Amniotic epithelial cell (primary cell): Measurements from ENCODE around the gene PEX11G.

Source experiments
- DNase-seq: peaks from one replicate; pipeline ENCODE4 v3.0.0-alpha.2; 2010; ENCODE audit warnings: low read depth

The PEX11G gene

GRCh38 chr19:7521551-7522071 is 32.8 kb upstream of the PEX11G start:
- DNase-seq = no peak

GRCh38 chr19:7520131-7521051 is 31.6 kb upstream of the PEX11G start:
- no peak for DNase-seq

GRCh38 chr19:7519361-7520130 is 30.7 kb upstream of the PEX11G start:
- no peak for DNase-seq

DNA sequence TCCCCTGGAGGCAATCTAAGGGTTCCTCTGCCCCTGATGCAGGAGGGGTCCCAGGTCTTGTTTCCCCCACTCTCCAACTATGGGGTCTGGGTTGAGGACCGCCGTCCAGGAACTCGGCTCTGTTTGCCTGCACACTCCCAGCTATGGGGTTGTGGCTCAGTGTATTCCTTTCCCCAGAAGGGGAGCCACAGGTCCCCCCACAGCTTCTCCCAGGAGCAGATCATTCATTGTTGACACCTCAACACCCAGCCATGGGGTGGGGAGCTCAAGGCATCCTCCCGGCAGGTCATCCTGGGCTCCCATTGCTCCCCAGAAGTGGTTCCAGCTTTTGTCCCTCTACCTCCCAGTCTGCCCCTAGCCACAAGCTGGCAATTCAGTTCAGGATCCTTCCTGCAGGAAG is 28.0 kb upstream of the PEX11G start:
- DNase-seq = no peak

DNA sequence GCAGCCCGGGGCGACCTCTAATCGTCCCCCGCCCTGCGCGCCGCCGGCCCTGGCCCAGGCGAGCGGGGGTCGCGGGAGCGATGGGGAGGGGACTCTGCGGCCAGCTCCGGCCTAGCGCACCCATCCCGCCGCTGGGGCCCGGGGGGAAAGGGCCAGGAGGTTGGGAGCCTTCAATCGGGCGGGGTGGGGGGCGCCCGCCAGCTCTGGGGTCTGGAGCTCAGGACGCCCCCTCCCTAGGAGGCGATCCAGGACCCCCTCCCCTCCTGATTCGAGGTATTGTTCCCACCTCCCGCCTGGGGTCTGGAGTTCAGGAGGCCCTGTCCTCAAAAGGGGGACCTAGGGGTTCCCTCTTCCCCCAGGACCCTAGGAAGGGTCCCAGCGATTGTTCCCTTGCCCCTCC is 27.5 kb upstream of the PEX11G start:
- no peak for DNase-seq

DNA sequence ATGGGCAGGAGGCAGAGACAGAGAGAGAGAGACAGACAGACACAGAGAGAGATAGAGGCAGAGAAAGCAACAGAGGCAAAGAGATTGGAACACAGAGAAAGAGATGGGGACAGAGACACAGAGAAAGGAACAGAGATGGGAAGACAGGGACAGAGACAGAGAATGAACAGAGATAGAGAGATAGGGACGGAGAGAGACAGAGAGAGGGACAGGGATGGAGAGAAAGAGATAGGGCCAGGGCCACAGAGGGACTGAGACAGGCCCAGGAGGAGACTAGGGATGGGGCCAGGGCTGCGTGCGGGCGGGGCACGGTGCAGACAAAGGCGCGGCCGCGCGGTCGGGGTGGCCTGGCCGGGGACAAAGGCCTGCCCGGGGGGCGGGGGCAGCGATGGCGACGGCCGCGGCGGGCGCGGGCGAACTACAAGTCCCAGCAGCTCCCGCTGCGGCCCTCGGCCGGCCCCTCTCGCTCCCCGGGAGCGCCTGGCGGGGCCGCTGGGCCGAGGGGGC is 26.9 kb upstream of the PEX11G start, which contains the start of gene ZNF358:
Gene ZNF358 (plus strand): TSS at position 459 of the 507 bp plus-strand sequence. CDS start 3,140 bp downstream, outside the sequence.
- peak; percentile 47 for DNase-seq

DNA sequence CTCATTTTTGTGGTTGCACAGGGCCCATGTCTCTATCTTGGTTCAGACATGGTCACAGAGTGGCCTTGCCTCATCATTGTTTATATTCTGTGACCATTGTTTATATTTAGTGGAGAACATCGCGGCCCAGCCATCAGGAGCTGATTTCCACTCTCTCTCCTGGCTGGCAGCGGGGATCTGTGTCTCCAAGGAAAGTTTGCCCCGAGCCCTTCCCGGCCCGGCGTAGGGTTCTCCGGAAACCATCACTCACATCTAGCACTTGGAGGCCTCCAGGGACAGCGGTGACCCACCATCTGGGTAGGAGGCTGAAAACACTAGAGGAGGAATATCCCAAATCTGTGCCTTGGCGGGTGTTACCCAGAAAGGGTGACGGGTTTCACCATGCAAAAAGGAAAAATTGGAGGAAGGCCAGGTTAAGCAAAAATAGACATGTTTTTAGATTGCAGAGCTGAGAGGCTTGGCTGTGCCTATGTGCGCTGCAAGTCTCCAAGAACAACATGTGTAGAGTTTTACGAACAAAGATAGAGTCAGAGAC is 26.3 kb upstream of the PEX11G start:
- peak; percentile 44 for DNase-seq

DNA sequence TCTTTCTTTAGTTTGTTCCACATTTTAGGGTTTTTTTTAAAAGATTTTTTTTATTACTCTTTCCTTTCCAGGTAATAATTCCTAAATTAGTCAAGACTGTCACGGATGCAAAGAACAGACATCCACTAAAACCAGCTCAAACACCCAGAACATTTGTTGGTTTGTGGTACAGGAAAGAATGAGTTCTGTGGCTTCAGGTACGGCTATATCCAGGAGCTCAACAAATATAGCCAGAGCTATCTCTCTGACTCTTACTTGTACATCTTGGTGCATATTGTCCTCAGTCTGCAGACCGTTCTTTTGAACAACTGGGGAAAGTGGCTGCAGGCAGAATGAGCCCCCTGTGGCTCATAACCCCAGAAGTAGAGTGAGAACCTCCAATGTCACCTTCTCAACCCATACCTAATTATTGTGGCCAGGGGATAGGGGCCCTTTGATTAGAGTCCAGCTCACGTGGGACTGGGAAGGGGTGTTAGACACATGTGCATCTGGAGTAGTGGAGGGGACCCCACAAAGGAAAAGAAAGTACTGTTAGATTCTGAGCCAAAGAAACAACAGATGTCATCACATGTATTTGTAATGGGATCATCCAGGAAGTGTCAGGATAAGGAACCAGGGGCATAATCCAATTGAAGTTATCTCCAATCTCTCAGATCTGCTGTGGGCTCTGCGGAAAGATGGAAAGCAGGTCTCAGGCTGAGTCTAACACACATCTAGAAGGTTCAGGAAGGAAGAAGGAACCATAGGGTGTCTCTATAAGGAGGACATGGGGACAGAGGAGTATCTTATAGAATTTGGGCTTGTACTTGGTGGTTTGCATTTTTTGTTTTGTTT is 25.2 kb upstream of the PEX11G start:
- no peak for DNase-seq

DNA sequence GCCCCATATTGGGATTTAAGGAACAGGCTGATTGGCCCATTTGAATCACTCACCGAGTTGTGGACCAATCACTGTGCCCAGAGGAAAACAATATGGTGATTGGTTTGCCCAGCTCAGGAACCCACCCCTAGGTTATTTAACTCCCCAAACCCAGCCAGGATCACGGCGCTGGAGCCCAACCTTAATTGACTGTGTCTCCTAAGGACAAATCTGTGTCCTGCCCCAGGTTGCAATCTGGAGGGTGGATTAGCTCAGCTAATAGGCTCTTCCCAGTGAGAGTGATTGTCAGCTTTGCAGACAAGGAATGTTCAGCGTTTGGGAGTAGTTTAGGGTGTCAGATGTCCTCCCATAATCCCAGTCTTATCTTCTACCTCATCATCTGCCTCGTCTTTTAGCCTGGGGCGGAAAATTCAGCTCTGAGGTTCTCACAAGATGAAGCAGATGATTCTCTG is 23.6 kb upstream of the PEX11G start:
- DNase-seq = no peak

DNA sequence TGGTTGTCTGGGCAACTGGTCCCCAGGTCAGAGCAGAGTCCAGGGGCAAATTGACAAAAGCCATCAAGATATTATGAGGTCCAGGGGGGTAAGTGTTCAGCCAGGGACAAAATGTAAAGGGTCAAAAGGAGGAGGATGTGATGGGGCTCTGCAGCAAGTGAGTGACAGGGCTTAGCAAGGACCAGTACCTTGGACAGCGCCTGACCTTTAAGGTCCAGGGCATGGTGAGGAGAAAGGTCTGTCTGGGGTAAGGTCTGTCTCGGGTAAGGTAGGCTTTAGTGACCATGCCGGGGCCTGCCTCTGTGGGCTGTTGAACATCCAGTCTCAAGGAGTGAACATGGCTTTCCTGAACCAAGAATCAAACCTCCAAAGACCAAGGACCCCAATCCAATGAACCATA is 20.8 kb upstream of the PEX11G start:
- DNase-seq = no peak

DNA sequence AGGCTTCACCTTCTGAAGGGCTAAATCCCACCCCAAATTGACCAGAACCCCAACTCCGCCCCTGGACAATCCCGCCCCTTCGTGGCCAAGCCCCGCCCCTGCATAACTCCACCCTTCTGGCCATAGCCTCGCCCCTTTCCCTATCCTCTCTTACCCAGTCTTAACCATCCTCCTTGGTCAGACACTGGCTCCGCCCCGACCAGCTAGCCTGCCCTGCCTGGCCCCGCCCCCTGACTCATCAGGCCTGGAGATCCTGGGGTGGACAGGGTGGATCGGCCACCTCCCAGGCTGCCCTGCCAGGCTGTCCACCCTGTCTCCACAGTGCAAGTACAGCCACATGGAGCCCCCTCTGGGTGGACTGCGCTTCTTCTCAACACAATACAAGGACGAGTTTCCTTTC is 19.0 kb upstream of the PEX11G start:
- DNase-seq = peak; percentile 85

DNA sequence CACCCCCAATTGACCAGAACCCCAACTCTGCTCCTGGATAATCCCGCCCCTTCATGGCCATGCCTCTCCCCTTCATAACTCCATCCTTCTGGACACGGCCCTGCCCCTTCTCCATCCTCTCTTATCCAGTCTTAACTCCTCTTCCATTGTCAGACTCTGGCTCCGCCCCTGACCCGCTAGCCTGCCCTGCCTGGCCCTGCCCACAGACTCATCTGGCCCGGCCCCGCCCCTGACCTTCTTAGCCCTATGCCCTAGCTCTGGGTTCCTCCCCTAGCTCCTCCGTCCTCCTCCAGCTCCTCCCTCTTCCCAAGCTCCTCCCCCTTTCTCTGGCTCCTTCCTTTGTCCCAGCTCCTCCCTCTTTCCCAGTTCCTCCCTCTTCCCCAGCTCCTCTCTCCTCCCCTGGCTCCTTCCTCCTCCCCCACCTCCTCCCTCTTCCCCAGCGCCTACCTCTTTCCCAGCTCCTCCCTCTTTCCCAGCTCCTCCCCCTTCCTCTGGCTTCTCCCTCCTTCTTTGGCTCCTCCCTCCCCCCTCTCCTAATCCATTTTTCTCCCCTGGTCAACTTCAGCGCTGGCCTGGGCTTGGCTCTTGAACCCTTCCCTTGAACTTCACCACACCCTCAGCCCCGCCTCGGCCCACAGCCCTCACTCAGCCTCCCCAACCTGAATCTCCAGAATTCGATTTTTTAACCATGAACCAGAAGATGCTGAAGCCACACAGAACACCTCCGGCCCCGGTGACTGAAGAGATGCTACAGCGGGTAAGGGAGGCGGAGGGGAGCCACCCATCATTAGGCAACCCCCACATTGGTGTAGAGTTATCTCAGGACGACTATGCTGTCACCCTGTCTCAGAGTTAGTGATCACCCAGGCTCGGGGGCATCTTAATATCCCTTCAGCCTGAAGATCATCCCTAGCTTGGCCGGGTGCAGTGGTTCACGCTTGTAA is 17.8 kb upstream of the PEX11G start:
- peak; percentile 93 for DNase-seq

DNA sequence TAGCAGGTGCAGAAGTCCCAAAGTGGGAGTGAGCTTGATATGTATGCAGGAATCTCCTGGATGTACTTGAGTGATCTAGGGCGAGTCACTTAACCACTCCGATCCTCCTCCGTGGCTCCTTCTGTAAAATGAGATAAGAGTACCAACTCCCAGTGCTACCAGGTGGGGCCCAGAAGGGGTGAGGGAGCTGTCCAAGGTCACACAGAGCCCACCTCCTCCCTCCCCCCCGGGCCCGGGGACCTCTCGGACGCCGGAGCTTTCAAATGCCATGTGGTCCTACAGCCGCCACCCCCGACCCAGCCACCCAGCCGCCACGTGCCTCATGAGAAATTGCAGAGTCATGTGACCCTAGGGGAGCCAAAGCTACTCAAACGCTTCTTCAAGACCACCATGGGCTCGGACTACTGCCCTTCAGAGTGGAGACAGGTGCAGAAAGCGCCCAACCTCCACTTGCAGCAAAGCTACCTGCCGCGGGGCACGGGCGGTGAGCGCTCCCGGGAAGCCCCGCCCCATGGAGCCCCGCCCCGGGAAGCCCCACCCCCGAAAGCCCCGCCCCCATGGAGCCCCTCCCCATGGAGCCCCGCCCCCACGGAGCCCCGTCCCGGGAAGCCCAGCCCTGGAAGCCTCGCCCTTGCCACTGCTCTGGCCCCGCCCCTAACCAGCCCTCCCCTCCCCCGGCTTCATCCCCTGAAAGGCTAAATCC is 17.0 kb upstream of the PEX11G start:
- DNase-seq = peak; percentile 42

- no peak for DNase-seq
These were observed 16.4 kb upstream of the PEX11G start for GRCh38 chr19:7505288-7505681.

DNA sequence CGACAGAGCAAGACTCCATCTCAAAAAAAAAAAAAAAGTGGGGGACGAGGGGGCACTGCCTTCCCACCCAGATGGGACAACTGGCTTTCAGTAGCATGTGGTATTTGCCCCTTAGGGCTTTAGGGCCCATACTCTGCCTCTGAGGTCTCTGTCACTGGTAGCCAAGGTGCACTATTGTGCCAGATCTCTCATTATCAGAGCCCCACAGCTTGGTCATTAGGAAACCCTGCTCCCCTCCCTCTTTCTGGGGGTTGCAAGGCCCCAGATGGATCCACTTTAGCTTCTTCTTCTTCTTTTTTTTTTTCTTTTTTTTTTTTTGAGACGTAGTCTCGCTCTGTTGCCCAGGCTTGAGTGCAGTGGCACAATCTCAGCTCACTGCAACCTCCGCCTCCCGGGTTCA is 15.8 kb upstream of the PEX11G start:
- no peak for DNase-seq

DNA sequence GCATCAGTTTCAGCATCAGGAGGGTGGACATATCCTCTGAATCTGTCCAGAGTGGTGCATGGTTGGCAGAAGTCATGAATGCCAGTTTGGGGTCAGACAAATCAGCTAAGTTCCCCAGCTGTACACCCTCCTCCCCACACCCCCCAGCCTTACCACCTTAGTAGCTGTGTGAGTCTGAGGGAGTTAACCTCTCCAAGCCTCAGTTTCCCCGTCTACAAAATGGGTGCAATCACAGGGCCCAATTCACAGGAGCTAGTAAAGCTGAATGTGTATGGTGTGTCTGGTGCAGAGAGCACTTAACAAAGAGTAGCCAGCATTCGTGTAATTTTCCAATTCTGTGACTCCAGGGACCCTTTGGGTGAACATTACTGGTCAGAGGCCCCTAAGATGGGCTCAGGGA is 13.7 kb upstream of the PEX11G start:
- no peak for DNase-seq

GRCh38 chr19:7500811-7501450 is 12.1 kb upstream of the PEX11G start:
- peak; percentile 56 for DNase-seq

DNA sequence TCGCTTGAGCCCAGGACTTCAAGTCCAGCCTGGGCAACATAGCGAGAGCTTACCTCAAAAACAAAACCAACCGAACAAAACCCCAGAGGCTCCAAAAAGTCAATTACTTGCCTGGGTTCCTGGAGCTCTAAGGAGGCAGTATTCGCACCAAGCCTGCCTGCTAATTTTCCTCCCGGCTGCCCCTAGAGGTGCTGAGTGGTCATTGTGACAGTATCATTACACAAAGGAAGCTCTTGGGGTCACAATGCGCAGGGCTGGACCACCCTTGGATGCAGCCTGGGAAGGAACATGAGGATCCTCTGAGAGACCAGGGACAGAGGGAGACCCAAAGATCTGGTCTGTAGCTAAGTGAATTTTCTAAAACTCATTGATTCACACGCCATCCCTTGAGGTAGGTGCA is 8.5 kb upstream of the PEX11G start:
- DNase-seq = no peak
